Activated naive CD8-positive, alpha-beta T cell treated with anti-CD3 and anti-CD28 coated beads, Interleukin-2, amount 10 ng/mL, durations not matched to agents 7 days and 5 days (primary cell): Measurements from ENCODE around the gene C10orf53. TPM values are rescaled to one million over a fixed set of nuclear protein-coding genes. Genes with fewer than 3 reads are reported as not detected.

Experiments used
- ATAC-seq: fragments of 150-1000 bp; cut with Tn5 transposase; one replicate; pipeline ENCODE4 v1.10.0; 2021; ENCODE audit warnings: low read depth, moderate library complexity
- POLR2A ChIA-PET: fragments of 350-600 bp; sonication (Branson Sonifier 250); formaldehyde crosslinking; loops from one replicate; lab custom pipeline; 2021; ENCODE audit warnings: antibody characterized with exemption; lab: Charles Lee
- DNase-seq: peaks from one replicate; pipeline ENCODE4 v3.0.0; 2021
- H3K27ac Mint-ChIP-seq: one replicate; pipeline ENCODE4 v1.8.0; 2022; ENCODE audit warnings: mild to moderate bottlenecking, mixed read lengths
- H3K27me3 Mint-ChIP-seq: one replicate; pipeline ENCODE4 v1.8.0; 2022; ENCODE audit warnings: mild to moderate bottlenecking, moderate library complexity, mixed read lengths
- H3K36me3 Mint-ChIP-seq: one replicate; pipeline ENCODE4 v1.8.0; 2021; ENCODE audit warnings: mild to moderate bottlenecking, mixed read lengths
- H3K4me1 Mint-ChIP-seq: one replicate; pipeline ENCODE4 v1.8.0; 2021; ENCODE audit warnings: mixed read lengths
- H3K4me3 Mint-ChIP-seq: one replicate; pipeline ENCODE4 v1.8.0; 2022; ENCODE audit warnings: mild to moderate bottlenecking, moderate library complexity, mixed read lengths
- H3K9me3 Mint-ChIP-seq: one replicate; pipeline ENCODE4 v1.8.0; 2021; ENCODE audit warnings: mixed read lengths
- total RNA-seq, 2 experiments: library from RNA; stranded (reverse); gene quantifications; one replicate each; pipeline ENCODE4 v1.2.3, GENCODE V29; 2021

The C10orf53 gene, protein sequence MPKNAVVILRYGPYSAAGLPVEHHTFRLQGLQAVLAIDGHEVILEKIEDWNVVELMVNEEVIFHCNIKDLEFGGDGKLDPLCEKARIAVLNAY
- total RNA-seq = not detected

DNA sequence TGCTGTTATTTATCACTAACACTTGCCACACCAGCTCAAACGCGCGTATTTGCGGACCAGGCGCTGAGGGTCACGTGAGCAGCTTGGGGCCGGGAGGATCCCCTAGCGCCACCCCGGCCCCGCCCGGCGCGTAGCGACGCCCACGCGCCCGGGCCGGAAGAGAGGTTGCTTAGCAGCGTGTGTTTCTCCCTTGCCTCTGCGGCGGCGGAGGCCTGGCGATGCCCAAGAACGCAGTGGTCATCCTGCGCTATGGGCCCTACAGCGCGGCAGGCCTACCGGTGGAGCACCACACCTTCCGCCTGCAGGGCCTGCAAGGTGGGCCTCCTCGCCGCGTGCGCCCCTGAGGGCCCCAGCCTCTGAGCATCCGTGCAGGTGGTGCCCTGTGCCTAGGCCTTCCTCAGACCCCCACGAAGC, at the start of gene C10orf53:
Gene C10orf53 (plus strand): TSS at position 172 of the 414 bp plus-strand sequence. CDS start 47 bp downstream, at position 219.
- Mint-ChIP-seq H3K27ac (no peak within 1 kb of the TSS), H3K4me3 (peak within 1 kb of the TSS; percentile 23), H3K9me3 (peaks cover 18% of the 10 kb centered on the region), H3K36me3 (no peaks in the 10 kb centered on the region), H3K4me1 (peaks cover 5% of the 10 kb centered on the region), H3K27me3 (peaks cover 43% of the 10 kb centered on the region)
- peak; percentile 78 for ATAC-seq
- POLR2A ChIA-PET = no interaction called here
- DNase-seq = peak; percentile 62

DNA sequence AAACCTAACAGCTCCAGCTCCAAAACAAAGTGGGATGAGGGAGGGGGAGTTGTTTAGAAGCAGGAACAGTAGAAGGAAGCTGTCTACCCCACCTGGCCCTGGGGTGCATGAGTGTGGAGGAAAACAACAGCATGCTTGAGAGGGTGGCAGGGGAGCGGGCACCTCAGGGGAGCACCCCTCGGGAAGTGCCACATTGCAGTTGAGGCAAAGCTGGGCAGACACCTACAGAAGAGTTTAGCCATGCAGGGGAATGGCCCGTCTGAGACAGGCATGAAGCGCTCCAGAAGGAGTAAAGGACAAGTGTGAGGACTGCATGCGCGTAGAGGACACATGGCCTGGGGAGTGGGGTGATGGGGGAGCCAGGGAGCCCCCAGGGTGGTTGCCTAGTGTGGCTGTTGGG, 47.5 kb upstream of the C10orf53 start:
- peaks cover 22% of the 10 kb centered on the region for H3K27me3 Mint-ChIP-seq
- H3K36me3 Mint-ChIP-seq = no peaks in the 10 kb centered on the region
- ATAC-seq (no peak), DNase-seq (peak; percentile 17)
- no peaks in the 10 kb centered on the region for H3K4me1 Mint-ChIP-seq
- POLR2A ChIA-PET = no interaction called here
- H3K4me3 Mint-ChIP-seq = no peak overlapping the region
- H3K9me3 Mint-ChIP-seq = no peaks in the 10 kb centered on the region
- H3K27ac Mint-ChIP-seq = no peak overlapping the region

DNA sequence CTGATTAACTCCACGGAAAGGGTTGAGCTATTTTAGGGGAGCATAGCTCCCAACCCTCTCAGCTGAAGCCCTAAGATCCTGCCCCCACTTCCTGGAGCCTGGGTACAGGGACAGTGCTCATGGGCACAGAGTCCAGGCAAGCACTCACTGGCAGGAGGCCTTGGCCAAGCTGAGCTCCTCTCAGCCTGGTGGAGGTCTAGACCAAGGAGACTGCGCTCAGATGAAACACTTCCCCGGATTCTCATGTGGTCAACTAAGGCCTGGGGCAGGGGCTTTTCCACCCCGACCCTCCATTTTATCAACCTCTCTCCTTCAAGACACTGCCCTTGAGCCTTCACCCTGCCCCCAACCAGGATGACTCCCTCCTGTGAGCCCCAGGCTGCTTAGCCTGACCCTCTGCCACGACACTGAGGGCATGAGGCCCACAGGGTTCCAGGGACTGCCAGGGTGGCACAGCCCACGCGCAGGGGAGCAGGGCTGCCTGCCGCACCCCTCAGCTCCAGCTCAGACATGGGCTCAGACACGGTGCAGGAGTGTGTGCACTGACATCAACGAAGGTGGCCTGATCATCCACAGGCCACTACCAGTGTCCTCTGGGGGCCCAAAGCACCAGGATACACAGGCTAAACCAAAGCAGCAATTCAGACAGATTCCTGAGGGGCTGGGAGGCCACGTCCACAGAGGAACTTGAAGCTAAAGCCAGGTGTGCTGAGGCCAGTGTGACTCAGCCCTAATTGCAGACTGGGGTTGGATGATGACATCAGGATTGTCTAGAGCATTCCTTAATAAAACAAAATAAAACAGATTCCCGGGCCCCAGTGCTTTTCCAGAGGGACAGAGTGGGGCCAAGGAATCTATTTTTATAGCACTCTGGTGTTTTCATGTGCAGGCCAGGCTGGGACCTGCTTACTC, 46.8 kb upstream of the C10orf53 start:
- POLR2A ChIA-PET = no interaction called here
- H3K27ac Mint-ChIP-seq = no peak overlapping the region
- ATAC-seq = no peak
- H3K36me3 Mint-ChIP-seq = no peaks in the 10 kb centered on the region
- no peak for DNase-seq
- H3K4me1 Mint-ChIP-seq = no peaks in the 10 kb centered on the region
- no peaks in the 10 kb centered on the region for H3K9me3 Mint-ChIP-seq
- H3K4me3 Mint-ChIP-seq = no peak overlapping the region
- H3K27me3 Mint-ChIP-seq = peaks cover 29% of the 10 kb centered on the region

DNA sequence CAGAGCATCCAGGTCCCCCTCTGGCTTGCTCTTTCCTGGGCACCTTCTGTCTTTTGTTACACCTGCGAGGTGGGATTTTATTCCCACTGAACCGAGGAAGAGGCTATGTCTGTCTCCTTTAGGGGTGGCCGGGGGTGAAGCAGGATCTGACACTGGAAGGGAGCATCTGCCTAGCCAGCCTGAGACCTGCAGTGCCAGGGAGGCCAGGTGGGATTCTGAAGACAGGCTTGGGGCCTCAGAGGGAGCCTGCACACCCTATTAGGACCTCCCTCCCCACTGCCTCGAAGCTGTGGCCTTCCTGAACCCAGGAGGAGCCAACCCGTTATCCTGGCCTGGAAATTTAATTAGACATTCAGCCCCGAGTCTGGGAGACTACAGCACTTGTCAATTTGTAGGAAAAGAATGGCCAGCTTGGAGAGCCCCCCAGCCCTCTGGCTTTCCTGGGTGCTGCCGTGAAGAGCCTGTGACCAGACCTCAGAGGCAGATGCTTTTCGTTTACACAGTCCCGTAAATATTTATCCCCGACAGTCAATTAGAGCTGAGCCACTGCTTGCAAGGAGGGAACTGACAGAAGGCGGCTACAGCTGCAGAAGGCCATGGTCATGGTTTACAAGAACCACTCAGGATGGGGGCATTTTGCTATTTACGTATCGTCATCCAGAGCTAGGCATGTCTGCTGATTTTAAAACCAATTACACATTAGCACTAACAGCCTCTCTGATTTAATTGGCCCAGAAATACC, 46.0 kb upstream of the C10orf53 start:
- Mint-ChIP-seq H3K4me3 (no peak overlapping the region), H3K27ac (no peak overlapping the region), H3K27me3 (peaks cover 37% of the 10 kb centered on the region), H3K9me3 (no peaks in the 10 kb centered on the region), H3K36me3 (no peaks in the 10 kb centered on the region), H3K4me1 (no peaks in the 10 kb centered on the region)
- POLR2A ChIA-PET = no interaction called here
- DNase-seq (no peak), ATAC-seq (no peak)

DNA sequence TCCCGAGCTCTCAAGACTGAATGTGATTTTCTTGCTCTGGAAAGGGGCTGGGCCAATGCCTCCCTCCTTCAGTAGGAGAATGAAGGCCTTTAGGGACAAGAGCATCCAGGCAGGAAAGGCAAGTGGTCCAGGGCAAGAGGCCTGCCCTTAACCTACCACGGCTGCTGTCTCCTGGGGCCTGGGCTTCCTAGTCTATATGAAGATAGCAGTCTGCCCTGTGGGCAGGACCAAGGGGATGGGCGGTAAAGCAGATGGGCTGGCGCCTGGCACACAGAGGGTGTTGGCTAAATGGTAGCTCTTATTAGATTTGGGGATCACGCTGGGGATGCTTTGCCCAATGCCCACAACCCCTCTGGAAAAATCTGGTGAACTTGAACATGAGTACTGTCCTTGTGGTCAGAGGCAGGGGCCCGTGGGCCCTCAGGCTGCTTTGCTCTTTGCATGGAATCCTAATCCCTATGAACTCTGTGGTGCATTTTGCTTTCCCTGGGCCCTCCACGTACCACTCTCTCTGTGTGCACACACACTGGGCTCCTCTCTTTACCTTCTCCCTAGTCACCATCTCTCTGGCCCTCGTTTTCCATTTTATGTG, 45.3 kb upstream of the C10orf53 start:
- ATAC-seq = no peak
- H3K36me3 Mint-ChIP-seq = no peaks in the 10 kb centered on the region
- no peak overlapping the region for H3K4me3 Mint-ChIP-seq
- POLR2A ChIA-PET = no interaction called here
- H3K9me3 Mint-ChIP-seq = no peaks in the 10 kb centered on the region
- peaks cover 42% of the 10 kb centered on the region for H3K27me3 Mint-ChIP-seq
- no peak for DNase-seq
- H3K27ac Mint-ChIP-seq = no peak overlapping the region
- no peaks in the 10 kb centered on the region for H3K4me1 Mint-ChIP-seq

DNA sequence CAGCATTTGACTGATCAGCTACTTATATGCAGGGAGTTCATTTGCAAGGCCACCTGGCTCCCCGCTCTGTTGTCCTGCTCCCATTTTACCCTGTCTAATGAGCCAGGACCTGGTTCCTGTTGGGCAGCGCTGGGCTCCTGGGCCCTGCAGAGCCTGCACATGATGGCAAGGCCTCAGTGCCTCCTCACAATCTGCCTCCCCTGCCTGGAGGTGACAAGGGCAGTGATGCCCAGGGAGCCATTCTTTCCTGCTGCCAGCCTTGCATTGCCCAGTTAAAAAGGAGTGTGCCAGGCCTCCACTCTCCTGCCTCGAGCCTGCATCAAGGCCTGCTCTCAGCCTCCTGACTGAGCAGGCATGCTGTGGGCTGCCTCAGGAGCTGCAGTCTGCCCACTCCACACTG, 37.1 kb upstream of the C10orf53 start:
- no peaks in the 10 kb centered on the region for H3K36me3 Mint-ChIP-seq

DNA sequence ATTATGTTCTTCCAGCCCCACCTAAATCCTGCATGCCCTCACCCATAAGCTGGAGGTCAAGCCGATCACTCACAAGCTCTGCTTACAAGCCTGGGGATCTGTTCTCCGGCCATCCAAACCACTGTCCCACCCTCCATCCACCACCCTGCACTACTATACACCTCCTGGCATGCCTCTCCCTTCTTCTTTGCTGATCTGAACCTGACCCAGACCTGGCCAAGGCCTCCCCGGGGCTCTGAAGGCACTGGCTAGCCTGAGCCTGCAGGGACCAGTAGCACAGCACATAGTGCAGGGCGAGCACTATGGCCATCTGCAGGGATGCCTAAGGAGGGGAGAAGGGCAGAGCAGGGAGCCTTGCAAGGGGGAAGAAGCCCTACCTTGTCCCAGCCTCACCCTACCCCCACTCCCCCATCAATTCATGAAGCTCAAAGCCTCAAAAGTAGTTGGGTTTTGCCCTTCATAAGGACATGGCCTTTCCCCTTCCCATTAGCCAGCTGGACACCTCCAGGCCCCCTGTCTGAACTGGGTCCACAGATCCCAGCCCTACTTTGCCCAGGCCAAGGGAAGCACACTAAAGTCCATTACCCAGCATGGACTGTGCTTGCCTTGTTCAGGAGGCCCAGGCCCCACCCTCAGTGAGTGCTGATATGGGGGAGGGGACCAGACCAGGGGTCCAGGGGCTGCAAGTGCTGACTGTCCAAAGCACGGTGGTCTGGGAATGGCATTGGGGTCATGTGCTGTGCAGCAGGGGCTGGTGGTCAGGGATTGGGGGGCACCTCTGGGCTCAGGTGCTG, 36.0 kb upstream of the C10orf53 start:
- ATAC-seq = no peak
- Mint-ChIP-seq H3K27ac (no peak overlapping the region), H3K9me3 (no peaks in the 10 kb centered on the region), H3K4me3 (no peak overlapping the region), H3K27me3 (peaks cover 24% of the 10 kb centered on the region), H3K36me3 (no peaks in the 10 kb centered on the region), H3K4me1 (peaks cover 6% of the 10 kb centered on the region)
- no peak for DNase-seq
- POLR2A ChIA-PET = no interaction called here

More for the DNA sequence above, 37.1 kb upstream of the C10orf53 start:
- DNase-seq = no peak
- Mint-ChIP-seq H3K27me3 (peaks cover 32% of the 10 kb centered on the region), H3K9me3 (no peaks in the 10 kb centered on the region), H3K27ac (no peak overlapping the region), H3K4me1 (no peaks in the 10 kb centered on the region), H3K4me3 (no peak overlapping the region)
- no peak for ATAC-seq
- POLR2A ChIA-PET = no interaction called here

DNA sequence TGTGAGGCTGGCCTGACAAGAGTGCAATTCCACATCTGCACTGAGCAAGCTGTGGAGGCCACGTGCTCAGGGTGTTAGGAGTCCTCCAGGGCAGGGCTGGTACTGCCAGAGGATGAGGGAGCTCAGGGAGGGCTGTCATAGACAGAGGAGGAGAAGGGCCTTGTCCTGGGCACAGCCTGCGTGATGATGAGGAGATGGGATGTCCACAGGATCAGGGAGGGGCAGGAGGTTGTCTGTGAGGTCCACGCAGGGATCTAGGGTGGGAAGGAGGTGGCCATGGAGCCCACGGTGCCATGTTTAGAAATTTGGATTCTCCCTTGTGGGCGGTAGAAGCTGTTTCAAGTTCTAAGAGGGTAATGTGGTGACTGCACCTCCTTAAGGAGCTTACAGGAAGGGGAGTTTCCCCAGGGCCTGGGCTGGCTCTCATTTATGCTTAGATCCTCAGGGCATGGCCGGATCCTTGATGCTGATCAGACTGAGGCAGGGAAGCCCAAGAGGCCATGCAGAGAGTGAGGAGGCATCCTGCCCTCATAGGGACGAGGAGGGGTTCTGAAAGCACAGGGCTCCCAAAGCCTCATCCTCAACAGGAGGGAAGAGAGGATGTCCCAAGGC, 35.3 kb upstream of the C10orf53 start:
- Mint-ChIP-seq H3K27ac (no peak overlapping the region), H3K36me3 (no peaks in the 10 kb centered on the region), H3K27me3 (peaks cover 19% of the 10 kb centered on the region), H3K4me1 (peaks cover 13% of the 10 kb centered on the region), H3K9me3 (no peaks in the 10 kb centered on the region), H3K4me3 (no peak overlapping the region)
- POLR2A ChIA-PET = no interaction called here
- DNase-seq (no peak), ATAC-seq (no peak)

DNA sequence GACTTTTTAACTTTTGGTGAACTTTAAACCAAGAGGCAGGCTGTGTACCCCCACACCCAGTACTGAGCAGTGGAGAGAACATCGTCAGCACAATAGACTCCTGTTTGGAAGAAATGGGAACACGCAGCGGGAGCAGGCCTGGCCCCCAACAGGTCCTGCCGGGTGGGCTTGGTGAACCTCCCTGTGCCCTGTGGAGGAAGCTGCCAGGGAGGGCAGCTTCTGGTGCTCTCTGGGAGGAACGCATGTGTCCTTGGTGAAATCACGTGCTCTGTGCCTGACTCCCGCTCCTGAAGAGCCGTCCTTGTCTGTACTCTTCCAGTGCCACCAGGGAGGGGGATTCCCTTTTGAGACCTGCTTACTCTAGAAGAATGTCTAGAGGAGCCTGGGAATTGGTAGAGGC, 34.0 kb upstream of the C10orf53 start:
- no peak for DNase-seq
- Mint-ChIP-seq H3K36me3 (no peaks in the 10 kb centered on the region), H3K4me3 (no peak overlapping the region), H3K4me1 (peaks cover 24% of the 10 kb centered on the region), H3K27ac (no peak overlapping the region), H3K27me3 (peaks cover 16% of the 10 kb centered on the region), H3K9me3 (no peaks in the 10 kb centered on the region)
- POLR2A ChIA-PET = no interaction called here
- no peak for ATAC-seq

DNA sequence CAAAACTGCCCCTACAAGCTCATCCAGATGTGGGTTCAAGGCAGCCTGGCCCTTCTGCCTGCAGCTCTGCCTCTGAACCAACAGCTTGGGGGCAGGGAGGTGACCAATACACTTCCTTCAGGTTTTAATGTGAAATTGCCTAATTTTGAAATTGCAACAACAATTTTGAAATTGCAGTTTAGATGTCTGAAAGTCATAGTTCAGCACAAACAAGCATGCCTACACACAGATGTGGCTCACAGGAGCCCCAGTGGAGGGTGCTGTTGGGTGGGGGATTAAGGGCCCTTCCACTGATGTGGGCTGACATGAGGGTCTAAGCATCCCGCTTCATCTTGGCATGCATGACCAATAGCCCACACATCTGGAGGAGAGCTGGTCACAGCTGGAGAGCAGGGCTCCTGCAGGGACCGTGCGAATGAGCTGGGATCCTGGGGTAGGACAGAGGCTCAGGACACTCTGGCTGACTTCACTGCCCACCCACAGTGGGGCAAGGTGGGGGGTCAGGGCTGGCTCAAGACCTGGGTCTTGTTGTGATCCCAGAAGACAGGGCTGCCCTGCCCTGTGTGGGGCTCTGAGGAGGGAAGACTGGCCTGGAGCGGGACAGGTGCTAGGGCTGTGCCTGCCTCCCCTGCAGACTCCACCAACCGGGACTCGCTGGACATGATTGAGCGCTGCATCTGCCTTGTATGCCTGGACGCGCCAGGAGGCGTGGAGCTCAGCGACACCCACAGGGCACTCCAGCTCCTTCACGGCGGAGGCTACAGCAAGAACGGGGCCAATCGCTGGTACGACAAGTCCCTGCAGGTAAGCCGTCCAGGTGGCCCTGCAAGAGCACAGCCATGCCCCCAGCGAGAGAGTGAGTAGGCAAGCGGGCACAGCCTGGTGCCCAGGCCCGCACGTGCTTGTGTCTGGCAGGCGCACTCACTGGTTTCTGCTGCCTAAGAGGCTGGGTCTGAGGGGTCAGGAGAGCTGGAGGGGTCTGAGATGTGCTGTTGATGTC, 33.3 kb upstream of the C10orf53 start:
- Mint-ChIP-seq H3K27ac (no peak overlapping the region), H3K4me1 (peaks cover 24% of the 10 kb centered on the region)
- no peak for DNase-seq

DNA sequence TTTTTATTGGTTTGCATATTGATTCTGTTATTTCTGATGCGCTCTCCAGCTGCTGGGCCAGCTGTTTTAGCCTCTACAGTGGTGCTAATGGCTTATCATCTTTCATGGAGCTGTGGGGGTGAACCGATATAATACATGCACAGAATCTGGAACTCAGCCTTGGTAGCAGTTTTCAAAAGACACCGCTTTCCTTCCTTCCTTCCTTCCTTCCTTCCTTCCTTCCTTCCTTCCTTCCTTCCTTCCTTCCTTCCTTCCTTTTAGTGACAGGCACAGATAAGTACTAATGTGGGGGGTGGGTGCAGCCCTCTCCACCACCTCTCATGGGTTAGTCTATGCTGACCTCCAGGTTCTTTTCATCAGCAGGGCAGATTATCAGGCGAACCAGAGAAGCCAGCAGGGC, 31.9 kb upstream of the C10orf53 start:
- POLR2A ChIA-PET = no interaction called here
- Mint-ChIP-seq H3K27ac (no peak overlapping the region), H3K4me1 (peaks cover 24% of the 10 kb centered on the region), H3K36me3 (no peaks in the 10 kb centered on the region), H3K9me3 (no peaks in the 10 kb centered on the region), H3K4me3 (no peak overlapping the region), H3K27me3 (peaks cover 21% of the 10 kb centered on the region)
- DNase-seq (no peak), ATAC-seq (no peak)

More for the DNA sequence above, 33.3 kb upstream of the C10orf53 start:
- POLR2A ChIA-PET = no interaction called here
- H3K4me3 Mint-ChIP-seq = no peak overlapping the region
- H3K36me3 Mint-ChIP-seq = no peaks in the 10 kb centered on the region
- H3K27me3 Mint-ChIP-seq = peaks cover 16% of the 10 kb centered on the region
- H3K9me3 Mint-ChIP-seq = no peaks in the 10 kb centered on the region
- no peak for ATAC-seq
